NCI-H1417 treated with DMSO at 0.1 percent for 48 hours (cell line): Measurements from ENCODE around the gene CTXND2.
"Not testable (repeated sequence)": the region's sequence is repeated elsewhere in the genome, so short reads cannot be mapped to it uniquely, and the experiment has no call there.

ENCODE experiments used
- DNase-seq: peaks from one replicate; lab custom pipeline; 2025; lab: John Stamatoyannopoulos, UW

The CTXND2 gene

DNA sequence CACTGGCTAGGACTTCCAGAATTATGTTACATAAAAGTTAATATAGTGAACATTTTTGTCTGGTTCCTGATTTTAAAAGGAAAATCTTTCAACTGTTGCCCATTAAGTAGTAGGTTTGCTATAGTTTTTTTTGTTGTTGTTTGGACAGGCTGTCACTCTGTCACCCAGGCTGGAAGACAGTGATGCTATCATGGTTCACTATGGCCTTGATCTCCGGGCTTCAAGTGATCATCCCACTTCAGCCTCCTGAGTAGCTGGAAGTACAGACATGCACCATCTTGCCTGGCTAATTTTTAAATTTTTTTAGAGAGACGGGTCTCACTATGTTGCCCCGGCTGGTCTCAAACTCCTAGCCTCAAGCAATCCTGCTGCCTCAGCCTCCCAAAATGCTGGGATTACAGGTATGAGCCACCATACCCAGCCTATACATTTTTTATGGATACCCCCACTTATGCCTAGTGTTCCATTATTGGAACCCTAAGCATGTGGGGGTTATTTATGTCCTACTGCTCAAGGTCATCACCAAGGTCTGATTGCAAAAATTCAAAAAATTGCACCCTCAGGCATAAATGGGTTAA lies 6.5 kb downstream of the CTXND2 start:
- DNase-seq, result no peak

DNA sequence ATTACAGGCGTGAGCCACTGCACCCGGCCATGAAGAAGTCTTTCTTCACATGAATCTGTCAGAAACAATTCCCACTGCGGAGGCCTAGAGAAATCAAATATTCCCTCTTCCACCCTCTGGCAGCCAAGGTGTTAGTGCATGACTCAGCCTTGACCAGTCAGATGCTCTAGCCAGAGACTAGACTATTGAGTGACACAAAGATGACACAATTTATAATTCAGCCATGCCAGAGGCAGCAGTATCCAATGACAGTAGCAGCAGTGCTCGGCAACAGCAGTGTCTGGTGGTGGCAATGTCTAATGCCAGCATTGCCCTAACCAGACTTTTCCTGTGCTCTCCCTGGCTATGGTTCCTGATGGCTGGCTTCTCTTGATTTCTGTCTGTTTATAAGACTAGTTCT lies 8.7 kb downstream of the CTXND2 start:
- DNase-seq, result no peak

DNA sequence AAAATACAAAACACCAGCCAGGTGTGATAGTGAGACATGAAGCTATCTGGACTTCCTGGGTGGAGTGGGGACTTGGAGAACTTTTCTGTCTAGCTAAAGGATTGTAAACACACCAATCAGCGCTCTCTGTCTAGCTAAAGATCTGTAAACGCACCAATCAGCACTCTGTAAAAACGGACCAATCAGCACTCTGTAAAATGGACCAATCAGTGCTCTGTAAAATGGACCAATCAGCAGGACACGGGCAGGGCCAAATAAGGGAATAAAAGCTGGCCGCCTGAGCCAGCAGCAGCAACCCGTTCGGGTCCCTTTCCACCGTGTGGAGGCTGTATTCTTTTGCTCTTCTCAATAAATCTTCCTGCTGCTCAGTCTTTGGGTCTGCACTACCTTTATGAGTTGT lies 12.9 kb downstream of the CTXND2 start:
- DNase-seq, result not testable (repeated sequence)

DNA sequence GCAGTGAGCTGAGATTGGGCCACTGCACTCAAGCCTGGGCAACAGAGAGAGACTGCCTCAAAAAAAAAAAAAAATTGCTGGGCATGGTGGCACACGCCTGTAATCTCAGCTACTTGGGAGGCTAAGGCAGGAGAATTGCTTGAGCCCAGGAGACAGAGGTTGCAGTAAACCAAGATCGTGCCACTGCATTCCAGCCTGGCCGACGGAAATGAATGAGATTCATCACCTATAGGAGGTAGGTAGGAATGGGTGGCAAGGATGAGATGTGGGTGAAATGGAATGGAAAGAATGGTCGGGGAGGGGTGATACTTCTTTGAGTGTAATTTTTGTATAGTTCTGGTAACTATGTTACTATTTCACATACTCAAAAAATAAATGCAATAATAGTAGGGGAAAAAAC lies 15.4 kb downstream of the CTXND2 start:
- no peak for DNase-seq

DNA sequence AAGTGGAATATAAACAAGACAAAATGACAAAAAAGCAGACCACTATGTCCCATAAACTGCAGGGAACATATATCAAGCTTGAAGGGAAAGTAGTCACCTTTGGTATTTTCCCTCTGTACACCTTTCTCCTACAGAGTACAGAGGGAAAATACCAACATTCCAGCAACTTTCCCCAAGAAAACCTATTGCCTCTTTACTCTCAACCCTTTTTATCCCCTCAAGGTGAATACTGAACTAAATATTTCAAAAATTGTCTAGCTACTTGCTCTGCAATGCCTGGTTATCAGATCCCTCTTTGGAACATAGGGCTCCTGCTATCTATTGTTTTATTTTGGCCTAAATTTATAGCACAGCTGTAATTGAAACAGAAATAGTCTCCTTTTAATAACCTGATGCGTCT lies 15.8 kb downstream of the CTXND2 start:
- DNase-seq, result no peak

DNA sequence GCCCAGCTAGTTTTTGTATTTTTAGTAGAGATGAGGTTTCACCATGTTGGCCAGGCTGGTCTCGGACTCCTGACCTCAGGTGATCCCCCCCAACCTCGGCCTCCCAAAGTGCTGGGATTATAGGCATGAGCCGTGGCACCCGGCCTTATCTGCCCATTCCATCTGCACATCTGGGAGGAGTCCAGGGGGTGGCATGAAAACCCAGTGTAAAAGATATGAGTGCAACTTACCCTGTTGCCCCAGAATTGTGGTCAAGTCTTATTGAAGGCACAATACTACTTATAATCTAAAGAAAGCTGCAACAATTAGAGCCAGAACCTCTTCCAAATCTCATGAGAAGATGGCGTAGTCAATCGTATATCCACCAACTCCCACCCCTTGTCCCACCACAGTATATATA lies 18.4 kb downstream of the CTXND2 start:
- DNase-seq, result no peak

DNA sequence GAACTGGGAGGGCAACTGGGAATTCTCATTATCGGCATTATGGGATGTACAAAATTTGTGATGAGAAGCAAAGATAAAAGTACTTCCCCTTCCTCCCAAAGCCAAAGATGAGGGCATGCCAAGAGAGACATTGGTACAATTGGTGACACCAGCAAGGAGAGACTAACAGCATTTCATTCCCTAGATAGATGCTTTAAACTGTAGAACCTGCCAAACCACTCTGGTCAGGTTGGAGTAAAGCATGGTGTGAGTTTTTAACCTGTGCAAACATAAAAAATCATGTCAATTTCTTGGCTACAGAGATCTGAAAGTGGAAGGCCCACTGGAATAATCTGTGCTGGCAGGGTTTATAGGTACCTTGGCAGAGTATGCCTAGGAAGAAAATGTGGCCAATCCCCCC lies 19.4 kb downstream of the CTXND2 start:
- no peak for DNase-seq

DNA sequence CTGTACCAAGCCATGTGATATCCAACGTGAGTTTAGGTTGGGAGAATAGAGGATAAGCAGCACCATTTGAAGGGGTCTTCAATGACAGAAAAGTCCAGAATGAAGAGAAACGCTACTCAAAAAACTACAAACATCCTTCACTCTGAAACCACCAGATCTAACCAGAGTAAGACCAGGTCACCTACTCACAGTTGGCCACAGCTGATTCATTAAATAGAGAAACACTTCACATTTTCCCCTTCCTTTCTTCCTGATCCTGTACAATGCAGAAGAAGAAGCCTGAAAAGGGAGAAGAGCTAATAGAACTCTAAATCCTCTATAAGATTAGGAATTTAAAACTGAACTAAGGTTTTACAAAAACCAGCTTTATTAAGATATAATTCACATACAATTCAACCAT lies 19.9 kb downstream of the CTXND2 start:
- no peak for DNase-seq

DNA sequence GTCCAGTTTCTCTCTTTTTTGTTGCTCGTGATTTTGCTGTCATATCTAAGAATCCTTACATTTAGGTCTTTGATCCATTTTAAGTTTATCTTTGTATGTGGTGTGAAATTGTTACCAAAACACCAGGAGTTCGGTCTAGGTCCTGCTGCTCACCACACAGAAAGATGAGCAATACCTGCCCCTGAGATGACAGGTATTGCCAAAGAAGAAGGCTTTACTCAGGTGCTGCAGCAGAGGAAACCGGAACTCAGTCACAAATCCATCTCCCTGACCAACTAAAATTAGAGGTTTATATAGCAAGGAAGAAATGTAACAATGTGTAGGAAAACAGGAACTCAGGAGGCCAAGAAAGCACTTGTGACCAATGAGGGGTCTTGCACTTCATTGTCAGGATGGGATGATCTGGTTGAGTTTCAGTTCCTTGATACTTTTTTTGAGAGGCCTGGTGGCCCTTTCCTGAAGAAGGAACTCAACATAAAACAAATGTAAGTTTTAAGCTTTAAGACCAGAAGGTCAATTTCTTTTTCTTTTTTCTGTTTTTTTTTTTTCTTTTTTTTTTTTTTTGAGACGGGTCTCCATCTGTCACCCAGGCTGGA lies 22.7 kb downstream of the CTXND2 start:
- DNase-seq, result no peak

DNA sequence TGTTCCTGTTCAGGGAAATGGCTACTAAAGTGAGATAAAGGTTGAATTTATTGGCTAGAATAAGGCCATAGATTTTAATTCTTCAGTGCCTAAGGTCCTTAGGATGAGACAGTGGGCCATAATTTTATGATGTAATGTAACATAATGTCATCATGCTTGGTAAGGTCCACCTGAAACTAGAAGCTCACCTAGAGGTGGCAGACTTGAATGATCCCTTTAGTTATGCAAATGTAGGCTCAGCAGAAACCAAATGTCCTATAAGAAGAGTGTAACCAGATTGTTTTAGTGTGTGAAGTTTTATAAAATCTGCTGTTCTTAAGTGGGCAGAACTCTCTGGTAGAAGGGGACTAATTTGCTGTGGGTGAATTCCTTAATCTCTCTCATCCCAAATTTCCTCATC lies 25.7 kb downstream of the CTXND2 start:
- no peak for DNase-seq

DNA sequence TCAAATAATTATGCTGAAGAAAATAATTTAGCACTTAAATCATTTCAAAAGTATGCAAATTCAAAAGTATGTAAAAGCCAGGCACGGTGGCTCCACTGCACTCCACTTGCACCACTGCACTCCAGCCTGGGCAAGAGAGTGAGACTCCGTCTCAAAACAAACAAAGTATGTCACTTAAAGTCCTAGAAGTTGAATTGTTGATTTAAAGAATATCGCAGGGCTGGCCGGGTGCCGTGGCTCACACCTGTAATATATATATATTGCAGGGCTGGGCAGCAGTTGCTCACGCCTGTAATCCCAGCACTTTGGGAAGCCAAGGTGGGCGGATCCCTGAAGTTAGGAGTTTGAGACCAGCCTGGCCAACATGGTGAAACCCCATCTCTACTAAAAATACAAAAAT lies 30.5 kb downstream of the CTXND2 start:
- no peak for DNase-seq

DNA sequence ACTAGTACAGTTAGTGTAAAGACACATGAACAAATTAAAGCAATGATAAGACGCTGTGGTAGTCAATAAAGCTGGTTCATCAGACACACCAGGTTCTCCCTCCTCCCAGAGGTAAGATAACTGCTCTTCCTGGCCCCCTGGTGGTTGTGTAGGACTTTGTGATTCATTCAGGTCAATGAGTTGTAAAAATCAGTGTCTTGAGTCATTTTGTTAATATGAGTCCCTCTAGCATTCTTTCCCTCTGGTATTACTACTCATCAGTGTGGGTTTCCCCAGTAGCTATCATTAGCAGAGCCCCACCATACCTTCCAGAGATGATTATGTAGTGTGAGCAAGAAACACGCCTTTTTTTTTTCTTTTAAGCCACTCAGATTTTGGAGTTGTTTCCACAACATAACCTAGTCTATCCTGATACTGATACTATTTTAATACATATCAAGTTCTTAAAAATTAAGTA lies 35.6 kb downstream of the CTXND2 start:
- no peak for DNase-seq

DNA sequence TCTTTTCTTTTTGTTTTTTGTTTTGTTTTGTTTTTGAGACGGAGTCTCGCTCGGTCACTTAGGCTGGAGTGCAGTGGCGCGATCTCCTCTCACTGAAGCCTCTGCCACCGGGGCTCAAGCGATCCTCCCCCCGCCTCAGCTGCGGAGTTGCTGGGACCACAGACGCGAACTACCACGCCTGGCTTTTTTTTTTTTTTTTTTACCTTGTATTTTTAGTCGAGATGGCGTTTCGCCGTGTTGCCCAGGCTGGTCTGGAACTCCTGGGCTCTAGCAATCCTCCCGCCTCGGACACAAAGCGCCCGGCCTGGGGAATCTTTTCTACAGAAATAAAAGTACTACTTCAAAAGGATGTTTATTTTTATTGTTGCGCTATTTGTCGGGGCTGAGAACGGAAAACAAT lies 38.1 kb downstream of the CTXND2 start:
- DNase-seq, result no peak

DNA sequence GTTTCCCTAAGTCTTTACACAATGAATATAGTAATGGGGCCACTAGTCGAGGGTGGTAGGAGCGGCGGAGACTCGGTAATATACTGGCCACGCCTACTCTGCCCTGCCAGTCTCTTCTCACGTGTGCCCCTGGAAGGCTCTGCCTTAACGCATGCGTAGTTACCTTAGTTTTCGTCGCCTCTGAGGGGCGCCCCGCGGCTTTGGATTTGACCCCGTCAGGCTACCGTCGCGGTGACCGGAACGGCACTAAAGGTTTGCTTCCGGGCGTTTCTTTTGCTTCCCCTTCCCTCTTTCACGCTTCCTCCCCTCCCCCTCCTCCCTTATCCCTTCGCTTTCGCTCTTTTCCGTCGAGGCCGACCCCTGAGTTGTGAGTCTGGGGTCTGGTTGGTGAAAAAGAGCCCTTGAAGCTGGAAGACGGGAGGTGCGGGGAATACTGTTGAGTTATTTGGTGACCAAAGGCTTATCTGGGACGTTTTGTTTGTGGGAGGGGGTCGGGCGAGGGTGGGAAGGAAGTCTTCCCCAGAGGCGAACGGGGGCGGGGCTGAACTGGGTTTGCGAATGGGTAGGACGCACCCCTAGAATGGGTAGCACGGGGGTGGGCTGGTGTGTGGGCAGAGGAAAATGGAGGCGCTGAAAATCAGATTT lies 39.3 kb downstream of the CTXND2 start, which contains the start of gene SETDB1:
SETDB1 (plus strand) TSS at position 267 of the 645 bp plus-strand sequence. CDS start 1,352 bp downstream, outside the sequence.
- DNase-seq, result peak; percentile 96

DNA sequence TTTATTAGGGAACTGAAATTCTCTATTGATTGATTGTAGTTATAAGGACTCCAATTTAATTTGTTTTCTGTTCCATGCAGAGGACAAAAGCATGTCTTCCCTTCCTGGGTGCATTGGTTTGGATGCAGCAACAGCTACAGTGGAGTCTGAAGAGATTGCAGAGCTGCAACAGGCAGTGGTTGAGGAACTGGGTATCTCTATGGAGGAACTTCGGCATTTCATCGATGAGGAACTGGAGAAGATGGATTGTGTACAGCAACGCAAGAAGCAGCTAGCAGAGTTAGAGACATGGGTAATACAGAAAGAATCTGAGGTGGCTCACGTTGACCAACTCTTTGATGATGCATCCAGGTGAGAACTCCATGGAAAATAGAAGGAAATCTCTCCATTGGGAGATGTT lies 40.7 kb downstream of the CTXND2 start:
- DNase-seq, result no peak

DNA sequence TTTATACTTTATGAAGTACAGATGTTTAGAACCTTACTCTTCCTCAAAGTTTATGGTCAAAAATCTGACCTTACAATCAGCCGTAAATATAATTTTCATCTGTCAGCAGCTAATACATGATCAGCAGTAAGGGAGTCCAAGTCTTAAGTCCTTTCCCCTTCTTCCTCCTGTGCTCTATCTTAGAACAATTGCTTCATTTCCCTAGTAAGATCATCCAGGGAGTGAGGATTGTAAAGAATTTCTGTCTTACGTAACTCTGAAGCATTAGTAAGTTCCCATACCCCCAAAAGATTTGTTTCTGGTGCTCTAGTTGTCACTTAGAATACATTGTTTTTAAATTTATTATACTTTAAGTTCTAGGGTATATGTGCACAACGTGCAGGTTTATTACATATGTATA lies 41.4 kb downstream of the CTXND2 start:
- DNase-seq, result no peak

DNA sequence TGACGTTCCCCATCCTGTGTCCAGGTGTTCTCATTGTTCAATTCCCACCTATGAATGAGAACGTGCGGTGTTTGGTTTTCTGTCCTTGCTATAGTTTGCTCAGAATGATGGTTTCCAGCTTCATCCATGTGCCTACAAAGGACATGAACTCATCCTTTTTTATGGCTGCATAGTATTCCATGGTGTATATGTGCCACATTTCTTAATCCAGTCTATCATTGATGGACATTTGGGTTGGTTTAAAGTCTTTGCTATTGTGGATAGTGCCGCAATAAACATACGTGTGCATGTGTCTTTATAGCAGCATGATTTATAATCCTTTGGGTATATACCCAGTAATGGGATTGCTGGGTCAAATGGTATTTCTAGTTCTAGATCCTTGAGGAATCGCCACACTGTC lies 41.8 kb downstream of the CTXND2 start:
- not testable (repeated sequence) for DNase-seq

DNA sequence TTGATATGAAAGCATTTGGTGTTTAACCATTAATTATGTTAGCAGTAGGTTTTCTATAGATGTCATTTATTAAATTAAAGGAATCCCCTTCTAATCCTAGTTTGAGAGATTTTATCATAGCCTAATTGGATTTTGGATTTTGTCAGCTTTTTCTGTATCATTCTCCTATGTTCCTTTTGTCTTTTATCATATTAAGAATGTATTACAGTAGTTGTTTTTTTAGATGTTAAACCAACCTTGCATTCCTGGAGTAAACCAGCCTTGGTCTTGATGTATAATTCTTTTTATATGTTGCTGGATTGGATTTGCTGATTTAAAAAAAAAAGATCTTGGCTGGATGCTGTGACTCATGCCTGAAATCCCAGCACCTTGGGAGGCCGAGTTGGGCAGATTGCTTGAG lies 44.8 kb downstream of the CTXND2 start:
- DNase-seq, result no peak

DNA sequence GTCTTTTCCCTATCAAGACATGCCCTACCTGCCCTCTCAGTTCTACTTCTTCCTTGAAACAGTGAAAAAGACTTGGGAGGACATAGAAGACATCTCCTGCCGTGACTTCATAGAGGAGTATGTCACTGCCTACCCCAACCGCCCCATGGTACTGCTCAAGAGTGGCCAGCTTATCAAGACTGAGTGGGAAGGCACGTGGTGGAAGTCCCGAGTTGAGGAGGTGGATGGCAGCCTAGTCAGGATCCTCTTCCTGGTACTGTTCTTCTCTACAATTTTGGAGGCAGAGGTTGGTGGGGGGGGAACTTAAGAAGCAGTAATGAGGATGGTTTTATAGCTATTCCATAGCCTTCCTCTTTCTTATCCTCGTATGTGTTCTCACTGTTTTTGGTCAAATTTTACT lies 57.9 kb downstream of the CTXND2 start:
- no peak for DNase-seq

DNA sequence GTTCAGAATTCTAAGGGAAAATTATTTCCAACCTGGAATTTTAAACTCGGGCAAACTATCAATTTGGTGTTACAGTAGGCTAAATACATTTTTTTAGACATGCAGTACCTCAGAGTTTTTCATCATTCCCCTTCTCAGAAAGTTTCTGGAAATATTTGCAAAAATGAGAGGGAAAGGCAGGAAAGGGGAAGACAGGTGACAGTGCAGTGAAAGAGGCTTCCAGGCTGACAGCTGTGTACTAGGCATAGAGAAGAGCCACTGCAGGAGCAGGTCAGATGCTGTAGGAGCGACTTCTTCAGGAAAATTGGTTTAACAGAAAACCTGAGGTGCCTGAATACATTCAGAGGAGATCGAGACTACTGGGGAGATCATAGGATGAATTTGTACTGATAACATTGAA lies 67.8 kb downstream of the CTXND2 start:
- DNase-seq, result no peak

DNA sequence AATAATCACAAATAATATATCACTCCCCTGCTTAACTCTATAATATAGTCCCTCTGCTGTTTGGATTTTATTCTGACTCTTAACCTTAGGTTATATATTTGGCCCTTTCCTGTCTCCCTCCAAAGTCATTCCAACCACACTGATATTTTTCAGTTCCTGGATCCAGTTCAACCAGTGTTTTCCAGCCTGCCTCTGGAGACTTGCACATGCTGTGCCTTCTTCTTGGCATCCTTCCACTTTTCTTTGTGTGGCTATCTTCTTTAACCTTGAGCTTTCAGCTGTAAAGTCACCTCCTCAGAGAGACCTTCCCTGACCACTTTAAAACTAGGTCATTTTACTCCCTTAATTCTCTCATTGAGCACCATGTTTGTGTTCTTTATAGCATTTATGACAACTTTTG lies 68.3 kb downstream of the CTXND2 start:
- DNase-seq, result no peak

DNA sequence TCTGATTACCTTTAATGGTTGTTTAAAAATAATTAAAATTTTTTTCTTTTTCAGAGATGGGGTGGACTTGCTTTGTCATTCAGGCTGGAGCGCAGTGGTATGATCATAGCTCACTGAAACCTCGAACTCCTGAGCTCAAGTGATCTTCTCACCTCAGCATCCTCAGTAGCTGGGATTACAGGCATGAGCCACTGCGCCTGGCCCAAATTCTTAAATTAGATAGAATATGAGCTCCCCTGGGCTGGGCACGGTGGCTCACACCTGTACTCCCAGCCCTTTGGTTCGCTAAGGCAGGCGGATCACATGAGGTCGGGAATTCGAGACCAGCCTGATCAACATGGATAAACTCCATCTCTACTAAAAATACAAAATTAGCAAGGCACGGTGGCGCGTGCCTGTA lies 70.7 kb downstream of the CTXND2 start:
- no peak for DNase-seq

DNA sequence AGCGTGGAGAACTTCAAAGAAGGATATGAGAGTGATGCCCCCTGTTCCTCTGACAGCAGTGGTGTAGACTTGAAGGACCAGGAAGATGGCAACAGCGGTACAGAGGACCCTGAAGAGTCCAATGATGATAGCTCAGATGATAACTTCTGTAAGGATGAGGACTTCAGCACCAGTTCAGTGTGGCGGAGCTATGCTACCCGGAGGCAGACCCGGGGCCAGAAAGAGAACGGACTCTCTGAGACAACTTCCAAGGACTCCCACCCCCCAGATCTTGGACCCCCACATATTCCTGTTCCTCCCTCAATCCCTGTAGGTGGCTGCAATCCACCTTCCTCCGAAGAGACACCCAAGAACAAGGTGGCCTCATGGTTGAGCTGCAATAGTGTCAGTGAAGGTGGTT lies 73.7 kb downstream of the CTXND2 start:
- DNase-seq, result no peak

DNA sequence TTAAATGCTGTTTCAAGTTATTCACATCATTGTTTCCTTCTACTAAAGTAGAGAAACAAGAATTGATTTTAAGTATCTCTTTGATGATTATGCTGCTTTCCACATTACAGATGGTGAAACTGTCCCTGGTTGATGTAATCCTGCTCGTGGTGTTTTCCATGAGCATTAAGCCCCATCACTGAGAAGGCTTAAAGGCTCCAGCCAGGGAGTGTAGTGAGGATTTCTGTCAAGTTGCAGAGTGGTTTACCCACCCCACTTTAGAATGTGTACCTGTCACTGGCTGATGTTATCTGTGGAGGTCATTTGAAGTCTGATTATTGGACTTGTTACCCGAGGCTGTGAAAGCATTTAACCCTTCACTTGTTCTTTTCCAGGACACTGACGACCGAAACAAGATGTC lies 74.8 kb downstream of the CTXND2 start:
- no peak for DNase-seq
